CD14-positive monocyte (primary cell): ENCODE measurements around the gene EEPD1. TPM values are rescaled to one million over a fixed set of nuclear protein-coding genes. Genes with fewer than 3 reads are reported as not detected.

ENCODE experiments used
- DNase-seq, 3 donors: peaks; one replicate each; pipeline ENCODE4 v3.0.0-alpha.2; 2011 to 2022
- H2AFZ ChIP-seq: 2 replicates; pipeline ENCODE4 v1.6.0; 2012; ENCODE audit warnings: mild to moderate bottlenecking, low read depth, low read length, inconsistent platforms; ENCODE audit not compliant: insufficient read depth, poor library complexity, severe bottlenecking
- H3K27ac ChIP-seq, 2 donors: 1 replicate in 1 of 2; 2 replicates in 1 of 2; pipeline ENCODE4 v1.5.1; 2012 to 2013; ENCODE audit warnings: low read length in 2 of 2, control low read depth in 1 of 2, inconsistent platforms in 1 of 2, low read depth in 1 of 2, mild to moderate bottlenecking in 1 of 2
- H3K27me3 ChIP-seq, 2 donors: one replicate each; pipeline versions ENCODE4 v1.6.0 to v1.6.1; 2011 to 2013; ENCODE audit warnings: low read length in 2 of 2; ENCODE audit not compliant: control insufficient read depth in 2 of 2, insufficient read depth in 2 of 2
- H3K36me3 ChIP-seq, 2 donors: replicated peaks in 1 of 2; 1 replicate in 1 of 2; 2 replicates in 1 of 2; pipeline versions ENCODE4 v1.5.1 to v1.6.1; 2012 to 2013; ENCODE audit warnings: low read length in 2 of 2, control low read depth in 1 of 2, inconsistent platforms in 1 of 2, mild to moderate bottlenecking in 1 of 2; ENCODE audit not compliant: insufficient read depth in 2 of 2, control insufficient read depth in 1 of 2
- H3K4me1 ChIP-seq, 2 donors: 1 replicate in 1 of 2; 2 replicates in 1 of 2; pipeline versions ENCODE4 v1.5.1 to v1.6.1; 2012 to 2013; ENCODE audit warnings: low read length in 2 of 2, control low read depth in 1 of 2, inconsistent platforms in 1 of 2, mild to moderate bottlenecking in 1 of 2, moderate library complexity in 1 of 2; ENCODE audit not compliant: insufficient read depth in 2 of 2, control insufficient read depth in 1 of 2
- H3K4me2 ChIP-seq: replicated peaks from 2 replicates; pipeline ENCODE3; 2012; ENCODE audit warnings: low read length, moderate library complexity, mild to moderate bottlenecking; ENCODE audit not compliant: poor library complexity, severe bottlenecking; ENCODE audit errors: extremely low read depth
- H3K4me3 ChIP-seq, 3 experiments: fragments of 200-600 bp in 1 of 3; sonication (generic) in 1 of 3; replicated peaks in 1 of 3; 1 replicate in 2 of 3; 2 replicates in 1 of 3; pipeline ENCODE4 v1.5.1; 2011 to 2013; ENCODE audit warnings: low read length in 3 of 3, mild to moderate bottlenecking in 3 of 3, control low read depth in 2 of 3, low read depth in 2 of 3, inconsistent platforms in 1 of 3, moderate library complexity in 1 of 3
- H3K79me2 ChIP-seq: 2 replicates; pipeline ENCODE4 v1.6.0; 2012; ENCODE audit warnings: mild to moderate bottlenecking, control low read depth, inconsistent platforms, low read length, moderate library complexity; ENCODE audit not compliant: insufficient read depth
- H3K9ac ChIP-seq: 2 replicates; pipeline ENCODE4 v1.6.0; 2017; ENCODE audit warnings: low read length, mild to moderate bottlenecking; ENCODE audit not compliant: insufficient read depth, poor library complexity, severe bottlenecking
- H3K9me3 ChIP-seq, 2 donors: replicated peaks in 1 of 2; 1 replicate in 1 of 2; 2 replicates in 1 of 2; pipeline versions ENCODE4 v1.5.1 to v1.6.1; 2012 to 2013; ENCODE audit warnings: low read length in 2 of 2, control low read depth in 1 of 2; ENCODE audit not compliant: control insufficient read depth in 1 of 2, insufficient read depth in 1 of 2
- H4K20me1 ChIP-seq: 2 replicates; pipeline ENCODE4 v1.6.0; 2012; ENCODE audit warnings: mild to moderate bottlenecking, low read length, control low read depth, moderate library complexity; ENCODE audit not compliant: insufficient read depth
- H3K27ac Mint-ChIP-seq, 7 donors: one replicate each; pipeline ENCODE4 v1.8.0; 2020; ENCODE audit warnings: mild to moderate bottlenecking in 7 of 7, mixed read lengths in 7 of 7, moderate library complexity in 6 of 7, inconsistent platforms in 2 of 7
- H3K27me3 Mint-ChIP-seq, 3 donors: one replicate each; pipeline ENCODE4 v1.8.0; 2021 to 2022; ENCODE audit warnings: low read depth in 3 of 3, mild to moderate bottlenecking in 3 of 3, mixed read lengths in 3 of 3, moderate library complexity in 3 of 3, inconsistent platforms in 1 of 3
- H3K36me3 Mint-ChIP-seq, 2 donors: one replicate each; pipeline ENCODE4 v1.8.0; 2020; ENCODE audit warnings: mixed read lengths in 2 of 2, inconsistent platforms in 1 of 2, mild to moderate bottlenecking in 1 of 2
- H3K4me1 Mint-ChIP-seq: one replicate; pipeline ENCODE4 v1.8.0; 2020; ENCODE audit warnings: mild to moderate bottlenecking, mixed read lengths
- H3K4me3 Mint-ChIP-seq, 2 donors: one replicate each; pipeline ENCODE4 v1.8.0; 2020; ENCODE audit warnings: mild to moderate bottlenecking in 2 of 2, mixed read lengths in 2 of 2, moderate library complexity in 1 of 2
- H3K9me3 Mint-ChIP-seq, 7 donors: one replicate each; pipeline ENCODE4 v1.8.0; 2020 to 2022; ENCODE audit warnings: mixed read lengths in 7 of 7, mild to moderate bottlenecking in 6 of 7, moderate library complexity in 6 of 7, inconsistent platforms in 2 of 7
- CTCF ChIP-seq: fragments of 200-600 bp; IDR thresholded peaks from one replicate; pipeline ENCODE4 v1.8.0; 2022; ENCODE audit warnings: antibody characterized with exemption, mild to moderate bottlenecking
- WGBS: methylation state at CpG from one replicate; pipeline ENCODE4 v1.1.5; 2013; ENCODE audit warnings: missing lambda C conversion rate; ENCODE audit not compliant: insufficient coverage; 5-methylcytosine and 5-hydroxymethylcytosine counted together
- intact Hi-C, 2 donors: fragments of 100-400 bp; cut with micrococcal nuclease; formaldehyde crosslinking; loops; one replicate each; pipeline versions ENCODE4 v1.15.0 to v1.15.1; 2023
- polyA plus RNA-seq, 3 donors: library from polyadenylated mRNA; depleted of rRNA in 1 of 3; unstranded in 2 of 3; stranded (reverse) in 1 of 3; fragments of 300-500 nt in 2 of 3; fragments of >200 nt in 1 of 3; fragmentation: Illumina TruSeq in 2 of 3; gene quantifications; 1 replicate in 2 of 3; 2 replicates in 1 of 3; pipeline ENCODE4 v1.2.3, GENCODE V29; 2012 to 2021

Gene EEPD1
- polyA plus RNA-seq, 3 donors: 8.6 to 14.4 (median 12.6) TPM

DNA sequence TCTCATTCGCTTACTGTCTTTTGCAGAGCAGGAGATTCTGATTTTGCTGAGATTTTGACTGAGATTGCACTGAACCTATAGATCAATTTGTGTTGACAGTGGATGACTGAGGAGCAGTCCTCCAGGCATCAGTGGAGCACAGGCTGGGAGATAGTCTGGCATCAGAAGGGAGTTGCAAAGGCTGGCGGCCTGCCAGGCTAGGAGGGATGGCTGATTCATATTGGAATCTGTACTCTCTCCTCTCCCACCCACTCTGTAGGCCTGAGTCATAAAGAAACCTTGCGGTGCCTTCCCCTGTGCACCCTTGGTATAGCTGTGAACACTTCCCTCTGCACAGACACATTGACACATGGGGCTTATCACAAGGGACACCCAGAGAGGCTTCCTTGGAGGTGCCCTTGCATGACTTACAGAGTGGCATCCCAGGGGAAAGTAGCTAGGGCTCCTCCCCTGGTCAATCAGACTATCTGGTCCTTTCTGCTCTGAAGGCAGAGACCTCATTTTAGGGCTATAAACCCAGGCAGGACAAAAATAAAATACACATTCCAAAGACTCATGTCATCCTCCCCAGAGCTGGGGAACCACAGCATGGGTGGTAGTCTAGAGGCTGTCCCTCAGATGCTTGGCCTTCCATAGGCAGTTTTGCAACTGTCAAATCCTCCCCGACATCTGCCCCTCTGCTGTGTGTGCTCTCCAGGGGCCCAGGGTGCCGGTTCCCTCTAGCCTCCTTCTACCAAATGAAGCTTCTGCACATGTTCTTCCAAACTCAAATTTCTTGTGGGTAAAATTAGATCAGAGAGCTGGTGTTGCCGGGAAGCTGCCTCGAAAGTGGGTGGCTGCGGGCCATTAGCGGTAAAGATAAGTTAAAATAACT lies 37.4 kb upstream of the EEPD1 start:
- H3K4me1 ChIP-seq: peaks cover 44 to 56% of the 10 kb centered on the region in 2 donors
- Mint-ChIP-seq H3K4me1 (peaks cover 54% of the 10 kb centered on the region), H3K4me3 (no peak overlapping the region), H3K27ac (peak overlapping the region; percentile 71 to 87 (median 84)), H3K27me3 (peaks cover 0 to 2% (median 2%) of the 10 kb centered on the region in 3 donors), H3K9me3 (no peaks in the 10 kb centered on the region), H3K36me3 (peaks cover 1 to 2% of the 10 kb centered on the region in 2 donors)
- H3K27me3 ChIP-seq: no peaks in the 10 kb centered on the region
- no peaks in the 10 kb centered on the region for H4K20me1 ChIP-seq
- 36% methylated on average over 2 of the region's 9 CpGs for WGBS
- no peak overlapping the region for H3K4me2 ChIP-seq
- H3K9ac ChIP-seq: no peak overlapping the region
- peak overlapping the region in 1 of 2 donors; percentile 63 for H3K27ac ChIP-seq
- no peaks in the 10 kb centered on the region for H3K9me3 ChIP-seq
- intact Hi-C loops: loop anchor here (5.0 to 10.0 kb wide), 4 partner anchors 37 to 177 kb away; partner anchors contain the start of gene EEPD1 (in 1 of the 2)
- TF ChIP-seq CTCF: no peak
- no peak overlapping the region for H2AFZ ChIP-seq
- peak; percentile 88 to 92 (median 88) for DNase-seq
- H3K36me3 ChIP-seq: no peaks in the 10 kb centered on the region
- no peaks in the 10 kb centered on the region for H3K79me2 ChIP-seq
- no peak overlapping the region for H3K4me3 ChIP-seq

- H3K4me1 ChIP-seq: peaks cover 49 to 64% of the 10 kb centered on the region in 2 donors
- peak in 1 of 3 donors; percentile 17 for DNase-seq
- no peaks in the 10 kb centered on the region for H3K36me3 ChIP-seq
- H3K27me3 ChIP-seq: no peaks in the 10 kb centered on the region
- Mint-ChIP-seq H3K36me3 (peaks cover 4 to 7% of the 10 kb centered on the region in 2 donors), H3K4me3 (no peak overlapping the region), H3K4me1 (peaks cover 63% of the 10 kb centered on the region), H3K27me3 (peaks cover 0 to 2% (median 2%) of the 10 kb centered on the region in 3 donors), H3K9me3 (peaks cover 0 to 3% (median 0%) of the 10 kb centered on the region in 7 donors), H3K27ac (peak overlapping the region in 6 of 7 donors; percentile 38 to 84 (median 63))
- no peak overlapping the region for H3K27ac ChIP-seq
- no peaks in the 10 kb centered on the region for H4K20me1 ChIP-seq
- no peak overlapping the region for H3K4me3 ChIP-seq
- no peak overlapping the region for H2AFZ ChIP-seq
- no peak for TF ChIP-seq CTCF
- 91% methylated on average over 1 of the region's 5 CpGs for WGBS
- H3K79me2 ChIP-seq: no peaks in the 10 kb centered on the region
- intact Hi-C loops: loop anchor here (5.0 to 10.0 kb wide), 4 partner anchors 36 to 176 kb away; partner anchors contain the start of gene EEPD1 (in 1 of the 2)
- H3K9ac ChIP-seq: no peak overlapping the region
- no peak overlapping the region for H3K4me2 ChIP-seq
- H3K9me3 ChIP-seq: no peaks in the 10 kb centered on the region
Observed at GRCh38 chr7:36116347-36117202, 36.5 kb upstream of the EEPD1 start.
